CD4-positive, alpha-beta T cell treated with Interleukin-15 for 1 hour (primary cell): ENCODE measurements around the gene ZNF582.
A peak's percentile ranks its signal among the peaks of the same experiment; 100 is the strongest.
"Not testable (repeated sequence)": the region's sequence is repeated elsewhere in the genome, so short reads cannot be mapped to it uniquely, and the experiment has no call there.

ENCODE experiments used
- DNase-seq: peaks from one replicate; pipeline ENCODE4 v3.0.0-alpha.2; 2020

ZNF582 gene

GRCh38 chr19:56350416-56351045, 42.8 kb downstream of the ZNF582 start:
- DNase-seq = peak; percentile 23

GRCh38 chr19:56348289-56348877, 45.0 kb downstream of the ZNF582 start:
- DNase-seq = no peak

- no peak for DNase-seq
Measured at GRCh38 chr19:56347163-56347778, 46.1 kb downstream of the ZNF582 start.

- DNase-seq = no peak
Measured at GRCh38 chr19:56341948-56342347, 51.4 kb downstream of the ZNF582 start.

- DNase-seq = not testable (repeated sequence)
Measured at GRCh38 chr19:56339031-56339430, 54.3 kb downstream of the ZNF582 start.

- DNase-seq = not testable (repeated sequence)
Measured at GRCh38 chr19:56337077-56337476, 56.3 kb downstream of the ZNF582 start.

- DNase-seq = not testable (repeated sequence)
Measured at GRCh38 chr19:56335371-56335770, 58.0 kb downstream of the ZNF582 start.

GRCh38 chr19:56333506-56333905, 59.8 kb downstream of the ZNF582 start:
- DNase-seq = peak; percentile 35
